Psoas muscle (tissue), 8 donors: ENCODE results near the gene ISM2. TPM values are rescaled to one million over a fixed set of nuclear protein-coding genes. Genes with fewer than 3 reads are reported as not detected.

Experiments
- ATAC-seq, 4 donors: fragments of 200-7000 bp; cut with Tn5 transposase; one replicate each; pipeline ENCODE4 v1.9.1; 2020; ENCODE audit warnings: moderate library complexity in 3 of 4, mild to moderate bottlenecking in 2 of 4
- DNase-seq, 2 donors: peaks; one replicate each; pipeline ENCODE4 v3.0.0-alpha.2; 2020
- H3K27ac ChIP-seq: fragments of 200-600 bp; one replicate; pipeline ENCODE4 v1.8.0; 2022
- H3K27me3 ChIP-seq, 3 donors: fragments of 200-600 bp in 1 of 3; one replicate each; pipeline versions ENCODE4 v1.6.1 to v1.8.0; 2013 to 2022; ENCODE audit warnings: low read length in 2 of 3, mild to moderate bottlenecking in 2 of 3, moderate library complexity in 1 of 3; ENCODE audit not compliant: insufficient read depth in 3 of 3
- H3K36me3 ChIP-seq, 2 donors: fragments of 200-600 bp in 1 of 2; one replicate each; pipeline versions ENCODE4 v1.6.1 to v1.8.0; 2013 to 2022; ENCODE audit warnings: low read depth in 1 of 2, mild to moderate bottlenecking in 1 of 2, moderate library complexity in 1 of 2; ENCODE audit not compliant: insufficient read depth in 1 of 2
- H3K4me1 ChIP-seq: fragments of 200-600 bp; one replicate; pipeline ENCODE4 v1.8.0; 2022
- H3K4me3 ChIP-seq: fragments of 200-600 bp; one replicate; pipeline ENCODE4 v1.8.0; 2022; ENCODE audit warnings: mild to moderate bottlenecking
- H3K9me3 ChIP-seq: fragments of 200-600 bp; one replicate; pipeline ENCODE4 v1.8.0; 2022
- WGBS, 3 donors: extraction: QIAGEN DNeasy Blood & Tissue Kit; methylation state at CpG; one replicate each; pipeline versions ENCODE4 v1.1.6 to v1.1.7; 2013; 5-methylcytosine and 5-hydroxymethylcytosine counted together
- intact Hi-C, 2 donors: fragments of 100-400 bp; cut with DNase I; formaldehyde crosslinking; loops; one replicate each; pipeline versions ENCODE4 v1.11.0 to v1.14.2; 2022
- polyA plus RNA-seq, 3 donors: library from polyadenylated mRNA; stranded (reverse); fragments of 200-250 nt; gene quantifications; one replicate each; pipeline ENCODE4 v1.2.3, GENCODE V29; 2013
- total RNA-seq, 4 donors: library from RNA; stranded (reverse); fragmentation: NEBNext Ultra II Directional in 2 of 4; extraction: Animal tissue kit (Norgen Biotek cat#: 25700) in 2 of 4; gene quantifications; one replicate each; pipeline versions ENCODE4 v1.2.1 to v1.2.4, GENCODE V29; 2021 to 2023
- TF ChIP-seq, protein P1 (sequence below): fragments of 200-600 bp; IDR thresholded peaks from one replicate; pipeline ENCODE4 v1.8.0; 2022; ENCODE audit warnings: antibody characterized with exemption
- donor health status: healthy with polysubstance abuse.
- donor health status: DM: no; HTN: no; CAD: no; lungs with moderate emphysema.
- donor health status: Bipolar disorder and iron deficiency.
- donor health status: healthy.
- donor health status: DM: yes; HTN: yes; CAD: no.
- donor health status: DM: no; HTN: no; CAD: no.
- donor health status: DM: no; HTN: no; CAD: no.
- donor health status: DM: yes; HTN: yes; CAD: no.

Gene ISM2
- total and polyA plus RNA-seq, 7 donors, result 0.04 TPM; not detected in 6

DNA sequence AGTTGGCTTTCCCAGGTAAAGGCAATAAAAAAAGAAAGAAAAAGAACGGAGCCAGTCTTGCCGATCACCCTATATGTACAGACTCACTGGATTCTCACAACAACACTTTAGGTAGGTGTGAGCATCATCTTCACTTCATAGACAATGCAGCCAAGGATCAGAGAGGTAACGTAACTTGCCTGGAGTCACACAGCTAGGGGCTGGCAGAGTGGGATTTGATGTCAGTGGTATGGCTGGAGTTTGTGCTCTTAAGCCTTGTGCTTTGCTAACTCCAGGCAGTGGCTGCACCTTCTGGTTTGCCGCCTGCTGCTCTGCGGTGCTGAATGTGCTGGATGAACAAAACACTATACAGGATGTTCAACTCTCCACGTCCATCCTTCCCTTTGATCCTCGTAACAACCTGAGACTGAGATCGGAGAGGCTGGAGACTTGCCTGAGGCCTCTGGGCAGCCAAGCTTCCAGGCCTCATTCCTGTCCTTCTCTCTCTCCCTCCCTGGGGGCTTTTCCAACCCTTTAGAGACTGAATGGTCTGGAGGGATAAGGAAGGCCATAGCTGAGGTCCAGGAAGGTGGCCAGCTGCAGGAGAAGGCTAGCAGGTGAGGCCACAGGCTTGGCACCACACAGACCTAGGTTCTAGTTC is 8.1 kb downstream of the ISM2 start:
- 80 to 87% (median 82%) methylated on average over 8 of the region's 8 CpGs for WGBS, 3 donors
- TF ChIP-seq, protein P1, sequence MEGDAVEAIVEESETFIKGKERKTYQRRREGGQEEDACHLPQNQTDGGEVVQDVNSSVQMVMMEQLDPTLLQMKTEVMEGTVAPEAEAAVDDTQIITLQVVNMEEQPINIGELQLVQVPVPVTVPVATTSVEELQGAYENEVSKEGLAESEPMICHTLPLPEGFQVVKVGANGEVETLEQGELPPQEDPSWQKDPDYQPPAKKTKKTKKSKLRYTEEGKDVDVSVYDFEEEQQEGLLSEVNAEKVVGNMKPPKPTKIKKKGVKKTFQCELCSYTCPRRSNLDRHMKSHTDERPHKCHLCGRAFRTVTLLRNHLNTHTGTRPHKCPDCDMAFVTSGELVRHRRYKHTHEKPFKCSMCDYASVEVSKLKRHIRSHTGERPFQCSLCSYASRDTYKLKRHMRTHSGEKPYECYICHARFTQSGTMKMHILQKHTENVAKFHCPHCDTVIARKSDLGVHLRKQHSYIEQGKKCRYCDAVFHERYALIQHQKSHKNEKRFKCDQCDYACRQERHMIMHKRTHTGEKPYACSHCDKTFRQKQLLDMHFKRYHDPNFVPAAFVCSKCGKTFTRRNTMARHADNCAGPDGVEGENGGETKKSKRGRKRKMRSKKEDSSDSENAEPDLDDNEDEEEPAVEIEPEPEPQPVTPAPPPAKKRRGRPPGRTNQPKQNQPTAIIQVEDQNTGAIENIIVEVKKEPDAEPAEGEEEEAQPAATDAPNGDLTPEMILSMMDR, result no peak
- Histone ChIP-seq H3K9me3 (no peaks in the 10 kb centered on the region), H3K4me3 (no peak overlapping the region), H3K27me3 (peaks cover 0 to 1% (median 0%) of the 10 kb centered on the region in 3 donors), H3K27ac (no peak overlapping the region), H3K4me1 (no peaks in the 10 kb centered on the region), H3K36me3 (no peaks in the 10 kb centered on the region)
- ATAC-seq, result no peak
- intact Hi-C loops, result no loop called here
- no peak for DNase-seq

DNA sequence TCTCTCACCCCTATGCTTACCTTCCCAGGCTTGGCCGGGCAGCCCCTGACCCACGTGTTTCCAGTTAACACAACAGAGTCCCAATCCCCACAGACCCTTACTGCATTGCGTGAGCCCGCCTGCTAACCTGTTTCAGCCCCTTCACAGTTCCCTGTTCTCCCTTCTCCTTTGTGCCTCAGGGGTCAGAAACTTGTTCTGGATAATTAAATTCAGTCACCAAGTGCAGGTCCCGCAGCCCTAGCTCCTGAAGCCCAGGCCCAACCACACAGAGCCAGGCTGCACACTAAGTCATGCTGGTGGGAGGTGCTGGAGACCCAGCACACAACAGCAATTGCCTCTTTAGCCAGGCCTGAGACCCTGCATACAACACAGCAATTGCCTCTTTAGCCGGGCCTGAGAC is 9.6 kb downstream of the ISM2 start:
- H3K4me3 ChIP-seq, result no peak overlapping the region
- no peaks in the 10 kb centered on the region for H3K27me3 ChIP-seq
- intact Hi-C loops, result no loop called here
- H3K4me1 ChIP-seq, result no peaks in the 10 kb centered on the region
- H3K36me3 ChIP-seq, result no peaks in the 10 kb centered on the region
- no peak for ATAC-seq
- TF ChIP-seq, protein P1, result no peak
- DNase-seq, result no peak
- 73 to 81% (median 75%) methylated on average over 6 of the region's 6 CpGs for WGBS, 3 donors
- H3K27ac ChIP-seq, result no peak overlapping the region
- no peaks in the 10 kb centered on the region for H3K9me3 ChIP-seq

DNA sequence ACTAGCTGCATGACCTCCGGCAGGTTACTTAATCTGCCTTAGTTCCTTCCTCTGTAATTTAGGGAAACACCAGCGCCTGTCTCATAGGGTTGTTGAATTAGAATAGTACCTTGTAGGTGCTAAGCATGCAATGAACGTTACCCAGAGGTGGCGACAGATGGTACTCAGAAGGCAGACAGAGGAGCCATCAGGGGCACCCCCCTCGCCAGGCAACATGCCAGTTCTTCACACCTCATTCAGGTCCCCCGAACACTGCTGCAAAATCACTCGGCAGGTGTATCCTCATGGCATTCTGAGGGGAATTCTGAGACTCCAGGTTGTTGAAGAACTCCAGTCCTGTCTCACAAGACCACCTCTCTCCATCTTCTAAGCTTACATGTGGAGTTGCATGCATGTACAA is 10.1 kb downstream of the ISM2 start:
- Histone ChIP-seq H3K4me1 (no peaks in the 10 kb centered on the region), H3K9me3 (no peaks in the 10 kb centered on the region), H3K4me3 (no peak overlapping the region), H3K27me3 (no peaks in the 10 kb centered on the region), H3K27ac (no peak overlapping the region), H3K36me3 (no peaks in the 10 kb centered on the region)
- DNase-seq (no peak), ATAC-seq (no peak)
- intact Hi-C loops, result no loop called here
- TF ChIP-seq, protein P1, result no peak
- WGBS, 3 donors, result 75 to 77% (median 75%) methylated on average over 7 of the region's 7 CpGs

DNA sequence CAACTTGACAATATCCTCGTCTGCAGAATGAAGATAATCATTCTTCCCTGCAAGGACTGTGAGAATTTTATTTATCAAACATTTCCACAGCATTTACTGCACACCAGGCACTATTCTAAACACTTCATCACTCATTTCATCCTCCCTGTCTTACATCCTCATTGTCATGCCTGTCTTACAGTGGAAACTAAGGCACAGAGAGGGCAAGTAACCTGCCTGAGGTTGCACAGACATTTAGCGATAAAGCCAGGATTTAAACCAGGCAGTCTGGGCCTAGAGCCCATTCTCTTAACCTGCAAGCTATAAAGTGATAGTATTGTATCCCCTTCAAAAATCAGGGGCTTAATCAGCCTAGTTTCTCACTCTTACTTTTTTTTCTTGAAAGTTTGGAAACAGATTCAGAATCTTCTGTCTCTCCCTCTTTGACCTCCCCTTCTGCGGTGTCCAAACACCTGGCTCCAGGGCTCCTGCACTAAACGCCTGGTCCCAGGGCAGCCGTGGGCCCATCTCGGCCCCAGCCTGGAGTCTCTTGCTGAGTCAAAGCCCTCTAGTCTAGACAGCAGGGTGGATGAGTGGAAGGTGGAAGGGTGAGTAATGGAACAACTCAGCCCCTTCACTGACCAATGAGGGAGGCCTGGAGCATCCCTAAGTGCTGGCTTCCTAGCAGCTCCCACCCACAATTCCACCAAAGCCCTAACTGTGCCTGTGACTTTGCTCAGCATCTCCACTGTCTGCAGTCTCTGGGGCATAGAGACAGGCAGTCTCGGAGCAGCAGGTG is 12.5 kb downstream of the ISM2 start:
- TF ChIP-seq, protein P1, result no peak
- 87 to 89% (median 89%) methylated on average over 7 of the region's 7 CpGs for WGBS, 3 donors
- no peak overlapping the region for H3K27ac ChIP-seq
- no peaks in the 10 kb centered on the region for H3K4me1 ChIP-seq
- no peaks in the 10 kb centered on the region for H3K36me3 ChIP-seq
- ATAC-seq (no peak), DNase-seq (no peak)
- H3K9me3 ChIP-seq, result no peaks in the 10 kb centered on the region
- H3K4me3 ChIP-seq, result no peak overlapping the region
- no peaks in the 10 kb centered on the region for H3K27me3 ChIP-seq
- intact Hi-C loops, result no loop called here
